ENCODE results near the gene CXCL10.
"Not testable (repeated sequence)": the region's sequence is repeated elsewhere in the genome, so short reads cannot be mapped to it uniquely, and the experiment has no call there.

CXCL10 gene

GRCh38 chr4:76023389-76023788, at the start of gene CXCL10:
Gene CXCL10 (minus strand): TSS chr4:76023497. CDS start chr4:76023431, 66 bp downstream.
- in situ Hi-C loops (cut with MboI; ENCODE audit: low sequenced_read_pairs), result no loop called here

- in situ Hi-C loops (cut with MboI; ENCODE audit: low sequenced_read_pairs), result no loop called here
These were observed 49.5 kb upstream of the CXCL10 start for GRCh38 chr4:76072760-76073159.

GRCh38 chr4:76067652-76068286, 44.5 kb upstream of the CXCL10 start:
- in situ Hi-C loops (cut with MboI; ENCODE audit: low sequenced_read_pairs), result no loop called here

DNA sequence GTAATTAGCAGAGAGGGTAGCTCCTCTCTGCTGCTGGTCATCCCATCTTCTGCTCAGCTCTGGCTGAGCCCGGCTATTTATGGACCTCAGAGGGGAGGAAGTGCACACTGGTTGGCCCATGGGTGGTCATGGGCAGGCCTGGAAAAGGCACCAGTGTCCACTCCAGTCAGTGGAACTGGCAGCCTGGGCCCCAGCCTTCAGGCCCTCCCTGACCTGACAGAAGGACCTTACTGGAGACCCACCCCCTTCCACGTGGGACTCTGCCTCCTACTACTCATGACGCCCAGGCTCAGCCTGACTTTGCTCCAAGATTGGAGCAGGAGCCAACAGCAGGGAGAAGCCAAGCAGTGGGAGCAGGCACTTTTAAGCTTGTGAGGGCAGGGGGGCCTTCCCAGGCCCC, 43.2 kb upstream of the CXCL10 start:
- in situ Hi-C loops (cut with MboI; ENCODE audit: low sequenced_read_pairs), result no loop called here

GRCh38 chr4:76061982-76062381, 38.7 kb upstream of the CXCL10 start:
- in situ Hi-C loops (cut with MboI; ENCODE audit: low sequenced_read_pairs), result no loop called here

DNA sequence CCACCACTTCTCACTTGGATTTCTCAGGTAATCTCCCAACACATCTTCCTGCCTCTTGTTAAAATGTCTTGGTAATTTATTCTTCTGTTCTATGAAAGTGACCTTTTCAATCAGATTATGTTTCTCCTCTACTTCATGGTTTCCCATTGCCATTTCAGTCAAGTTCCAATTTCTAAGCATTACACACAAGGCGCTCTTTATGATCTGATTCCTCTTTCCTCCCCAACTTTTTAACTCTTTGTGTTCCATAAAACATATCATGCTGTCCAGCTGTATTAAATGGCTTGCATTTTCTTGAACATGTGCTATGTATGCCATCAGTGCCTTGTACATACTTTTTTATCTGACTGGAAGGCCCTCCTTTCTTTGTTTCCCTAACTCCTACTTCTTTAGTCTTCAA, 38.1 kb upstream of the CXCL10 start:
- in situ Hi-C loops (cut with MboI; ENCODE audit: low sequenced_read_pairs), result no loop called here

DNA sequence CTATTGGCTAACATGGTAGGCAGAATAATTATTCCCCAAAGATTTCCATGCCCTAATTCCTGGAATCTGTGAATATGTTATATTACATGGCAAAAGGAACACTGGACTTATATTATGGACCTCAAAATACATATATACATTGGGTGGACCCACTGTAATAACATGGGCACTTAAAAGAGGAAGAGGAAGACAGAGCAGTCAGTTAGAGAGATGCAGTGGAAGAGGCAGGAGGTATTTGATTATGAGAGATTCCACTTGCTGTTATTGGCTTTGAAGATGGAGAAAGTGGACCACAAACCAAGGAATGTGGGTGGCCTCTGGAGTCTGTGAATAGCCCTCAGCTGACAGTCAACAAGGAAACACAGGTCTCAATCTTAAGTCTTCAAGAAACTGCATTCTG, 37.2 kb upstream of the CXCL10 start:
- in situ Hi-C loops (cut with MboI; ENCODE audit: low sequenced_read_pairs), result no loop called here

GRCh38 chr4:76059750-76060149, 36.5 kb upstream of the CXCL10 start:
- in situ Hi-C loops (cut with MboI; ENCODE audit: low sequenced_read_pairs), result no loop called here

DNA sequence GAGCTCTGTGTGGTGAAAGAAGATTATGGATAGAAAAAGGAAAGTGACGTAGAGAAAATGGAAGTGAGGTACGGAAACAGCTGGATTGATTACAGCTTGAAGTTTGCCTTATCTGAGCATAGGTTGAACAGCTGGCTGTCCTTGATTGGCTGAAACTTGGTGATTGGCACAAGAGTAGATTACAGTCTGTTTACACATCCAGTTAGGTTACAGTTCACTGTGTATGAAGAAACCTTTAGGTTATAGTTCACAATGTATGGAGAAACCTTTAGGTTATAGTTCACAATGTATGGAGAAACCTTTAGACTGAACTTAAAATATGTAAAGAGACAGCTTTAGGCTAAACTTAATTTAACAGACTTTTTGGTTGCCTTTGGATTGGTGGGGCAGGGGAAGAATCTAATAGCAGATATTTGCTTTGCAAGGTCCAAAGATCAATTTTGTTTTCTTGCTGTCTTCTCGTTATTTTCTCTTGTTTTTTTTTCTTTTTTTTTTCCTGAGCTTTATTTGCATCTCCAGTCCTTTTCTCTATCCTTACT, 35.7 kb upstream of the CXCL10 start:
- in situ Hi-C loops (cut with MboI; ENCODE audit: low sequenced_read_pairs), result no loop called here

DNA sequence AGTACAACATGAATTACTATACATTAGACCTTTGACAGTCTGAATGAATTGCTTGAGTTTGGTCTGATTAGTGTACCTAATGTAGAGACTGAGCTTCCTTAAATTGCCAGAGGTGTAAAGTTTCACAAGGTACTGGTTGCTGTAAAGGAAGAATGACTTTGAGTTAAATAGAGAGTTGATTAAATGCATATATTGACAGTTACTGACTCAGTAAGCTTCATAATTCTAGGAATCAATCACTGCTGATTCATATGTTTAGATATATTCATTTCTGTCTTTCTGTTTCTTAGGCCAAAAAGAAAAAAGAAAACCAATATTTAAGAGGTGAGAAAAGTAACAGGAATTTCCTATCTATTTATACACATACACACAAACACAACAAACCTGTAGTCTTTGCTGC, 35.0 kb upstream of the CXCL10 start:
- in situ Hi-C loops (cut with MboI; ENCODE audit: low sequenced_read_pairs), result no loop called here

DNA sequence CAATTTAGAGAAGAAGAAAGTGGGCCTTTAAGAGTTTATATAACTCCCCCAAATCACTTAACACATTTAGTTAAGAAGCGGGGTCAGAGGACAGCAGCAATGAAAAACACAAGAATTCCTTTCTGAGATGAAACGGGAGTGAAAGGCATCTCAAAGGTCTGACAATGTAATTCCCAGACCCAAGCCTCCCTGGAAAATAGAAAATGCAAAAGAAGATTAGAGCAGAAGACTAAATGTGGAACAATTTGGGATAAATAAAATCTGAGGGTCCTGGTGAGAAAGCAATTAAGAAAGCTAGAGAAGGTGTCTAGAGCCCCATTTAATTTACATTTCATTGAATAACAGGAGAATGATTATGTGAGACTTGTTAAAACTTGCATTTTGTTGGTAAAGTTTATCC, 32.1 kb upstream of the CXCL10 start:
- in situ Hi-C loops (cut with MboI; ENCODE audit: low sequenced_read_pairs), result no loop called here

- in situ Hi-C loops (cut with MboI; ENCODE audit: low sequenced_read_pairs), result no loop called here
These were observed 31.7 kb upstream of the CXCL10 start for GRCh38 chr4:76055016-76055415.

DNA sequence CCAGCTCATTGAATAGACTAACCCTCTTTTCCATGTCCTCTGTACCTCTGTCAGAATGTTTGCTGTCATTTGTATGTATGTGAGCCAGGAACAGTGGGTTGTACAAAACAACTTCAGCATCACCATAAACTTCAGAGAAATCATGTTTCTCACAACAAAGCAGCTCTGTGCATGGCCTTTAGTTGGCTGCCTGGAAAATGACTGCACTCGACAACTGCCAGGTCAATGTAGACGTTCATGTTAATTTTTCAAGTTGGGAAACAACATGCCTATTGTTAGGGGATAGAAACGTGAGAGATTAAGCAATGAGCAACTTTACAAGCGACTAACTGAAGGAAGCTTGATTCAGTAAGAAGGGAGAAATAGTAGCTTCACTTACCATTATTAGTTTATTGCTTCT, 30.4 kb upstream of the CXCL10 start:
- in situ Hi-C loops (cut with MboI; ENCODE audit: low sequenced_read_pairs), result no loop called here

DNA sequence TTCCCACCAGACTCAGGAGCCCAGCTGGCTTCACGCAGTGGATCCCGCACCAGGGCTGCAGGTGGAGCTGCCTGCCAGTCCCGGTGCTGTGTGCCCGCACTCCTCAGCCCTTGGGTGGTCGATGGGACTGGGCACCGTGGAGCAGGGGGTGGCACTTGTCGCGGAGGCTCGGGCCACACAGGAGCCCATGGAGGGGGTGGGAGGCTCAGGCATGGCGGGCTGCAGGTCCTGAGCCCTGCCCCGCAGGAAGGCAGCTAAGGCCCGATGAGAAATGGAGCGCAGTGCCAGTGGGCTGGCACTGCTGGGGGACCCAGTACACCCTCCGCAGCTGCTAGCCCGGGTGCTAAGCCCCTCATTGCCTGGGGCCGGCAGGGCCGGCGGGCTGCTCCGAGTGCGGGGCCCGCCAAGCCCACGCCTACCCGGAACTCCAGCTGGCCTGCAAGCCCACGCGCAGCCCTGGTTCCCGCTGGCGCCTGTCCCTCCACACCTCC, 27.3 kb upstream of the CXCL10 start:
- in situ Hi-C loops (cut with MboI; ENCODE audit: low sequenced_read_pairs), result not testable (repeated sequence)

GRCh38 chr4:76049860-76050416, 26.6 kb upstream of the CXCL10 start:
- in situ Hi-C loops (cut with MboI; ENCODE audit: low sequenced_read_pairs), result not testable (repeated sequence)

DNA sequence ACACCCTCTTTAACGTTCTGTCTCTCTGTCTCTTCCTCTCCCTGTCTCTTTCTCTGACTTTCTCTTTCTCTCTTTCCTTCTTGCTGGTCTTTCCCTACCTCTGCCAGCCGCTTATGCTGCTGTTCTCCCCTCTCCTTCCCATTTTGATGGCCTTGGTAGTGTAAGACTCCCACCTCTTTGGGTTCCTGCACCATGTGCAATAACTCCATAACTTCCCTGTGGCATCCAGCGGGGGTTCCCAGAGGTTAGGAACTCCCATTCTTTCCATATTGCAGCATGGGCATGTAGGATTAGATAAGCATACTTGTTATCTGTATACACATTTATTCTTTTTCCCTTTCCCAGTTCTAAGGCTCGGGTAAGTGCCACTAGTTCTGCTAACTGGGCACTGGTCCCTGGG, 21.4 kb upstream of the CXCL10 start:
- in situ Hi-C loops (cut with MboI; ENCODE audit: low sequenced_read_pairs), result not testable (repeated sequence)

DNA sequence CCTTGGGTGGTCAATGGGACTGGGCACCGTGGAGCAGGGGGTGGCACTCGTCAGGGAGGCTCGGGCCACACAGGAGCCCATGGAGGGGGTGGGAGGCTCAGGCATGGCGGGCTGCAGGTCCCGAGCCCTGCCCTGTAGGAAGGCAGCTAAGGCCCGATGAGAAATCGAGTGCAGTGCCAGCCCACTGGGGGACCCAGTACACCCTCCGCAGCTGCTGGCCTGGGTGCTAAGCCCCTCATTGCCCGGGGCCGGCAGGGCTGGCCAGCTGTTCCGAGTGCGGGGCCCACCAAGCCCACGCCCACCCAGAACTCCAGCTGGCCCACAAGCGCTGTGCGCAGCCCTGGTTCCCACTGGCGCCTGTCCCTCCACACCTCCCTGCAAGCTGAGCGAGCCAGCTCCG, 20.0 kb upstream of the CXCL10 start:
- in situ Hi-C loops (cut with MboI; ENCODE audit: low sequenced_read_pairs), result not testable (repeated sequence)

DNA sequence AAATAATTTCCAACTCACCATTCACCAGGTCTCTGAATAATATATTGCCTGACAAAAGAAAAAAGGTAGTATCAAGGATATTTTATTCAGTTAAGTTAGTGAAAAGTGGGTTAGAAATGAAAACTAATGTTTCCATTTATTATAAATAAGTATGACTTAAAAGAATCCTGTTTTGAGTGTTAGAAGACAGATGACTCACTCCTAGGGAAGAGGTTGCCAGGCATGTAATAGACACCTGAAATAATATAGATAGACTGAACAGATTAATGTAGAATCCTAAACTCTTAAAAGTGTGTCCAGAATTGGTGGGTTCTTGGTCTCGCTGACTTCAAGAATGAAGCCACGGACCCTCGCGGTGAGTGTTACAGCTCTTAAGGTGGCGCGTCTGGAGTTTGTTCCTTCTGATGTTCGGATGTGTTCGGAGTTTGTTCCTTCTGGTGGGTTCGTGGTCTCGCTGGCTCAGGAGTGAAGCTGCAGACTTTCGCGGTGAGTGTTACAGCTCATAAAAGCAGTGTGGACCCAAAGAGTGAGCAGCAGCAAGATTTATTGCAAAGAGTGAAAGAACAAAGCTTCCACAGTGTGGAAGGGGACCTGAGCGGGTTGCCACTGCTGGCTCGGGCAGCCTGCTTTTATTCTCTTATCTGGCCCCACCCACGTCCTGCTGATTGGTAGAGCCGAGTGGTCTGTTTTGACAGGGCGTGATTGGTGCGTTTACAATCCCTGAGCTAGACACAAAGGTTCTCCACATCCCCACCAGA, 19.1 kb upstream of the CXCL10 start:
- in situ Hi-C loops (cut with MboI; ENCODE audit: low sequenced_read_pairs), result not testable (repeated sequence)

- in situ Hi-C loops (cut with MboI; ENCODE audit: low sequenced_read_pairs), result no loop called here
These were observed 13.6 kb upstream of the CXCL10 start for GRCh38 chr4:76036855-76037254.

- in situ Hi-C loops (cut with MboI; ENCODE audit: low sequenced_read_pairs), result no loop called here
These were observed 12.6 kb upstream of the CXCL10 start, which contains the start of gene CXCL11 for GRCh38 chr4:76035799-76036380. Gene CXCL11 (minus strand): TSS chr4:76036070. CDS start chr4:76035987, 83 bp downstream.

GRCh38 chr4:76035141-76035540, 11.8 kb upstream of the CXCL10 start:
- in situ Hi-C loops (cut with MboI; ENCODE audit: low sequenced_read_pairs), result no loop called here

All from HL-60/S4 treated with phorbol 12-myristate 13-acetate at 8.2 ng/mL for 4 days and 3 days (cell line).